Effector memory CD8-positive, alpha-beta T cell (primary cell): Measurements from ENCODE around the gene RFK.

Experiments
- ATAC-seq: fragments of 150-1000 bp; cut with Tn5 transposase; replicated peaks from 2 replicates; pipeline ENCODE4 v1.10.0; 2021; ENCODE audit warnings: mild to moderate bottlenecking, moderate library complexity
- DNase-seq, 3 experiments: peaks; one replicate each; pipeline ENCODE4 v3.0.0; 2021
- H3K27ac Mint-ChIP-seq, 2 donors: one replicate each; pipeline ENCODE4 v1.8.0; 2022; ENCODE audit warnings: mild to moderate bottlenecking in 2 of 2, mixed read lengths in 2 of 2, moderate library complexity in 2 of 2
- H3K27me3 Mint-ChIP-seq, 2 donors: one replicate each; pipeline ENCODE4 v1.8.0; 2022; ENCODE audit warnings: mixed read lengths in 2 of 2
- H3K36me3 Mint-ChIP-seq: one replicate; pipeline ENCODE4 v1.8.0; 2022; ENCODE audit warnings: mild to moderate bottlenecking, moderate library complexity, mixed read lengths; ENCODE audit not compliant: insufficient read depth
- H3K4me1 Mint-ChIP-seq, 2 donors: one replicate each; pipeline ENCODE4 v1.8.0; 2022; ENCODE audit warnings: low read depth in 2 of 2, mixed read lengths in 2 of 2
- H3K4me3 Mint-ChIP-seq, 2 donors: one replicate each; pipeline ENCODE4 v1.8.0; 2022; ENCODE audit warnings: mild to moderate bottlenecking in 2 of 2, mixed read lengths in 2 of 2, moderate library complexity in 2 of 2
- H3K9me3 Mint-ChIP-seq, 2 donors: one replicate each; pipeline ENCODE4 v1.8.0; 2022; ENCODE audit warnings: mixed read lengths in 2 of 2

RFK gene

GRCh38 chr9:76354221-76354620 lies 40.0 kb downstream of the RFK start:
- no peak overlapping the region for H3K27ac Mint-ChIP-seq
- H3K9me3 Mint-ChIP-seq: no peaks in the 10 kb centered on the region
- peaks cover 0 to 36% of the 10 kb centered on the region in 2 donors for H3K27me3 Mint-ChIP-seq
- H3K4me1 Mint-ChIP-seq: no peaks in the 10 kb centered on the region
- no peaks in the 10 kb centered on the region for H3K36me3 Mint-ChIP-seq
- ATAC-seq (no peak), DNase-seq (no peak)
- H3K4me3 Mint-ChIP-seq: no peak overlapping the region

DNA sequence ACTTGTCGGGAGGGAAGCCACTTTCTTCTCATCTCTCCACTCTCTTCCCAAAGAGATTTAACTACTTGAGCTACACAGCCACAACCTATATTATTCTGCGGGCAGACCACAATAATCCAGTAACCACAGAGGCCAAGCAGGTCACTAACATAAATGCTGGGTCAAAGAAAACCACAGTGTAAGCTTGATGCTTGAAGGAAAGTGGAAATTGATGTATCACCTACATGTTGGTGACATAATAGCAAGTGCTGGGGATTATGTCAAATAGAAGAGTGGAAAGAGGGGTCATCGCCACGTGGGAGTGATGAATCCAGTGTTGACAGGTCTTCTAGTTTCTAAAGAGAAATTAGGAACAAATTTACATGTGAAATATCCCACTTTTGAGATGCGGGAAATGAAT lies 40.9 kb downstream of the RFK start:
- ATAC-seq (no peak), DNase-seq (no peak)
- Mint-ChIP-seq H3K36me3 (no peaks in the 10 kb centered on the region), H3K4me1 (no peaks in the 10 kb centered on the region), H3K4me3 (no peak overlapping the region), H3K27me3 (peaks cover 0 to 34% of the 10 kb centered on the region in 2 donors), H3K27ac (no peak overlapping the region), H3K9me3 (no peaks in the 10 kb centered on the region)

- Mint-ChIP-seq H3K4me3 (no peak overlapping the region), H3K36me3 (no peaks in the 10 kb centered on the region), H3K4me1 (no peaks in the 10 kb centered on the region), H3K27me3 (peaks cover 0 to 34% of the 10 kb centered on the region in 2 donors), H3K9me3 (no peaks in the 10 kb centered on the region), H3K27ac (no peak overlapping the region)
- DNase-seq (no peak), ATAC-seq (no peak)
Observed at GRCh38 chr9:76352026-76352620, 42.1 kb downstream of the RFK start.

GRCh38 chr9:76351006-76351405 lies 43.2 kb downstream of the RFK start:
- H3K36me3 Mint-ChIP-seq: no peaks in the 10 kb centered on the region
- H3K27ac Mint-ChIP-seq: no peak overlapping the region
- H3K9me3 Mint-ChIP-seq: no peaks in the 10 kb centered on the region
- no peak overlapping the region for H3K4me3 Mint-ChIP-seq
- ATAC-seq (peak; percentile 12), DNase-seq (no peak)
- H3K27me3 Mint-ChIP-seq: peaks cover 4 to 29% of the 10 kb centered on the region in 2 donors
- no peaks in the 10 kb centered on the region for H3K4me1 Mint-ChIP-seq

GRCh38 chr9:76349865-76350264 lies 44.4 kb downstream of the RFK start:
- Mint-ChIP-seq H3K4me3 (no peak overlapping the region), H3K36me3 (no peaks in the 10 kb centered on the region), H3K27ac (no peak overlapping the region), H3K4me1 (no peaks in the 10 kb centered on the region), H3K27me3 (peaks cover 6 to 27% of the 10 kb centered on the region in 2 donors), H3K9me3 (no peaks in the 10 kb centered on the region)
- DNase-seq (no peak), ATAC-seq (no peak)

DNA sequence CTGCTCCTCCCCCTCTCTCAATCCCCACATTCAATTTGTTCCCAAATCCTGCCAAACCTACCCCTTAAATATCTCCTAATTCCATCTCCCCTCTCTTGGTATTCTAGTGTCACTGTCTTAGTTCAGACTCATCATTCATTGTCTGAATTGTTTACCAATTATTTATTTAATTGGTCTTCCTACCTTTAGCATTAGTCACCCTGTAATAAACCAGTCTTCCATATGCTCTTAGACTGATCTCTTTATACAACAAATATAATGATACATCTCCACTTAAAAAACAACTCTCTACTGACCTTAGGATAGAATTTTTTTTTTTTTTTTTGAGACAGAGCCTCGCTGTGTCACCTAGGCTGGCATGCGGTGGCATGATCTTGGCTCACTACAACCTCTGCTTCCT lies 51.4 kb downstream of the RFK start:
- Mint-ChIP-seq H3K9me3 (no peaks in the 10 kb centered on the region), H3K4me1 (no peaks in the 10 kb centered on the region), H3K27ac (no peak overlapping the region), H3K36me3 (no peaks in the 10 kb centered on the region), H3K27me3 (peaks cover 34 to 41% of the 10 kb centered on the region in 2 donors), H3K4me3 (no peak overlapping the region)
- ATAC-seq (no peak), DNase-seq (no peak)

GRCh38 chr9:76342201-76342600 lies 52.0 kb downstream of the RFK start:
- no peaks in the 10 kb centered on the region for H3K9me3 Mint-ChIP-seq
- H3K4me3 Mint-ChIP-seq: no peak overlapping the region

GRCh38 chr9:76341616-76342015 lies 52.6 kb downstream of the RFK start:
- no peak overlapping the region for H3K4me3 Mint-ChIP-seq
- no peaks in the 10 kb centered on the region for H3K9me3 Mint-ChIP-seq
- no peak overlapping the region for H3K27ac Mint-ChIP-seq
- H3K36me3 Mint-ChIP-seq: no peaks in the 10 kb centered on the region
- H3K4me1 Mint-ChIP-seq: no peaks in the 10 kb centered on the region
- ATAC-seq (no peak), DNase-seq (no peak)
- H3K27me3 Mint-ChIP-seq: peaks cover 34 to 41% of the 10 kb centered on the region in 2 donors

More at GRCh38 chr9:76342201-76342600, 52.0 kb downstream of the RFK start:
- peaks cover 34 to 41% of the 10 kb centered on the region in 2 donors for H3K27me3 Mint-ChIP-seq
- no peaks in the 10 kb centered on the region for H3K4me1 Mint-ChIP-seq
- ATAC-seq (no peak), DNase-seq (no peak)
- H3K36me3 Mint-ChIP-seq: no peaks in the 10 kb centered on the region
- no peak overlapping the region for H3K27ac Mint-ChIP-seq

DNA sequence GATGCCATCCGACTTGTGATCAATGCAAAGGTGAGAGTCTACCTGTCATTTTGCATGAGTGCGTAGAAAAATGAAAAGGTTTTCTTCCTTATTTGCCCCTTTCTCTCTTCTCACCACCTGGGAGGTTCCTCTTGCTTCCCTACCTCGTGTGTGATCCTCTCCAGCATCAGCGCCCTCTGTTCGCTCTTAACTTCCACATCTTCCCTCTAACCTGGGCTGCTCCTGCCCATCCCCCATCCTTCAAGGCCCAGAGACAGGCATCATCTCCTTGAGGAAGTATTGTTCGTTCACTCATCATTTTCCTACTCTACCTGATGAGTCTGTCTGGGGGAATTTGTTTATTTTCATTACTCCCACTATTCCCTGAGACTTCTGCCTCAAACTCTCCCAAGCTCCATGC lies 55.8 kb downstream of the RFK start:
- no peak for ATAC-seq
- peaks cover 42 to 43% of the 10 kb centered on the region in 2 donors for H3K27me3 Mint-ChIP-seq

DNA sequence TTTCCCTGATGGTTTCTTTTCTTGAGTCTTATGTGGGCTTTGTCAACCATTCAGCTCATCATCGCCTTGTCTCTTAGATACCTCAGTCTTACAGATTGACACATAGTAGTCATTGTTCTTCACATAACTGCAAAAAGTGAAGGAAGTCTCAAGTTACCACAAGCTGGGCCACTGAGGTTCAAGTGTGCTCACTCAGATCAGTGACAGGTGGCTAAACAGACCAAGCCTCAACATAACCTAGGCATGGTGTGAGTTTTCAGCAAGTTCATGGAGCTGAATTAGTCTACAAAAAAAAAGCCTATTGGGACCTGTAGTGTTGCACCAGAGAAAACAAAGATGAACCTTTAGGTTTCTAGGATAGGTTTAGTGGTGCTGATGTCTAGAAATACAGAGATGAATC lies 58.2 kb downstream of the RFK start:
- no peaks in the 10 kb centered on the region for H3K9me3 Mint-ChIP-seq
- no peak for DNase-seq
- ATAC-seq: no peak
- H3K4me1 Mint-ChIP-seq: no peaks in the 10 kb centered on the region
- H3K4me3 Mint-ChIP-seq: no peak overlapping the region
- peaks cover 48 to 56% of the 10 kb centered on the region in 2 donors for H3K27me3 Mint-ChIP-seq
- no peak overlapping the region for H3K27ac Mint-ChIP-seq
- no peaks in the 10 kb centered on the region for H3K36me3 Mint-ChIP-seq

More for the DNA sequence above, 55.8 kb downstream of the RFK start:
- Mint-ChIP-seq H3K27ac (no peak overlapping the region), H3K4me3 (no peak overlapping the region), H3K9me3 (no peaks in the 10 kb centered on the region), H3K36me3 (no peaks in the 10 kb centered on the region), H3K4me1 (no peaks in the 10 kb centered on the region)
- DNase-seq: no peak
